GM12878 (cell line): ENCODE results near the gene SNX3.

ENCODE experiments used
- GABPA ChIP-seq: IDR thresholded peaks from 2 replicates; pipeline ENCODE4 v1.6.1; 2014; ENCODE audit warnings: antibody characterized with exemption, low read depth, mild to moderate bottlenecking, inconsistent platforms
- TF ChIP-seq, protein P1 (sequence below): IDR thresholded peaks from 2 replicates; pipeline ENCODE4 v1.6.1; 2012; ENCODE audit warnings: low read depth, low read length, improper control_type of control experiment
- TF ChIP-seq, protein P2 (sequence below): IDR thresholded peaks from 2 replicates; pipeline ENCODE4 v1.6.1; 2011; ENCODE audit warnings: low read depth, low read length, improper control_type of control experiment, borderline replicate concordance
- TF ChIP-seq, protein P3 (sequence below), 3 experiments: IDR thresholded peaks in 2 of 3; conservative IDR thresholded peaks in 1 of 3; 2 replicates each; pipeline ENCODE4 v1.5.1; 2011; ENCODE audit warnings: low read depth in 3 of 3, low read length in 3 of 3, mild to moderate bottlenecking in 3 of 3, control low read depth in 2 of 3, moderate library complexity in 2 of 3, inconsistent platforms in 1 of 3, mixed read lengths in 1 of 3; ENCODE audit not compliant: control insufficient read depth in 2 of 3, insufficient read depth in 1 of 3; ENCODE audit errors: extremely low read depth in 1 of 3

DNA sequence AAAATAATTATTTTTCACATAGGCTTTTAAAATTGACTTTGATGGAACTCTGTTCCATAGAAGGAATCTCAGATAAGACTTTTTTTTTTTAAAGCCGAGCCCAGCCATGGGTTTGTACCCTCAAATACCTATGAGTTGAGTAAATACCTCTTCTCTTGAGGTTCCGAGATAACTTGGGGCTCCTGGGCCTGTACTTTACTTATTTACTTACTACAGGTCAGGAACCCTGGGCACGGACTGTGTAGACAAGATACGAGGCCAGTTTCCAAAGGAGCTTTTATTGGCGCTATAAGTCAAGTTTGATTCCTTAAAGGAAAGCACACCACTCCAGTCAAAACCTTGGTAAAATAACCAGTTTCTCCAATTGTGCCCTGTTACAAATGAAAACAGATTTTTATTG is 41.5 kb upstream of the SNX3 start:
- TF ChIP-seq GABPA, result no peak
- TF ChIP-seq, protein P1, sequence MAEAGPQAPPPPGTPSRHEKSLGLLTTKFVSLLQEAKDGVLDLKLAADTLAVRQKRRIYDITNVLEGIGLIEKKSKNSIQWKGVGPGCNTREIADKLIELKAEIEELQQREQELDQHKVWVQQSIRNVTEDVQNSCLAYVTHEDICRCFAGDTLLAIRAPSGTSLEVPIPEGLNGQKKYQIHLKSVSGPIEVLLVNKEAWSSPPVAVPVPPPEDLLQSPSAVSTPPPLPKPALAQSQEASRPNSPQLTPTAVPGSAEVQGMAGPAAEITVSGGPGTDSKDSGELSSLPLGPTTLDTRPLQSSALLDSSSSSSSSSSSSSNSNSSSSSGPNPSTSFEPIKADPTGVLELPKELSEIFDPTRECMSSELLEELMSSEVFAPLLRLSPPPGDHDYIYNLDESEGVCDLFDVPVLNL, result no peak
- TF ChIP-seq, protein P2, sequence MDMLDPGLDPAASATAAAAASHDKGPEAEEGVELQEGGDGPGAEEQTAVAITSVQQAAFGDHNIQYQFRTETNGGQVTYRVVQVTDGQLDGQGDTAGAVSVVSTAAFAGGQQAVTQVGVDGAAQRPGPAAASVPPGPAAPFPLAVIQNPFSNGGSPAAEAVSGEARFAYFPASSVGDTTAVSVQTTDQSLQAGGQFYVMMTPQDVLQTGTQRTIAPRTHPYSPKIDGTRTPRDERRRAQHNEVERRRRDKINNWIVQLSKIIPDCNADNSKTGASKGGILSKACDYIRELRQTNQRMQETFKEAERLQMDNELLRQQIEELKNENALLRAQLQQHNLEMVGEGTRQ, result no peak
- TF ChIP-seq, protein P3, sequence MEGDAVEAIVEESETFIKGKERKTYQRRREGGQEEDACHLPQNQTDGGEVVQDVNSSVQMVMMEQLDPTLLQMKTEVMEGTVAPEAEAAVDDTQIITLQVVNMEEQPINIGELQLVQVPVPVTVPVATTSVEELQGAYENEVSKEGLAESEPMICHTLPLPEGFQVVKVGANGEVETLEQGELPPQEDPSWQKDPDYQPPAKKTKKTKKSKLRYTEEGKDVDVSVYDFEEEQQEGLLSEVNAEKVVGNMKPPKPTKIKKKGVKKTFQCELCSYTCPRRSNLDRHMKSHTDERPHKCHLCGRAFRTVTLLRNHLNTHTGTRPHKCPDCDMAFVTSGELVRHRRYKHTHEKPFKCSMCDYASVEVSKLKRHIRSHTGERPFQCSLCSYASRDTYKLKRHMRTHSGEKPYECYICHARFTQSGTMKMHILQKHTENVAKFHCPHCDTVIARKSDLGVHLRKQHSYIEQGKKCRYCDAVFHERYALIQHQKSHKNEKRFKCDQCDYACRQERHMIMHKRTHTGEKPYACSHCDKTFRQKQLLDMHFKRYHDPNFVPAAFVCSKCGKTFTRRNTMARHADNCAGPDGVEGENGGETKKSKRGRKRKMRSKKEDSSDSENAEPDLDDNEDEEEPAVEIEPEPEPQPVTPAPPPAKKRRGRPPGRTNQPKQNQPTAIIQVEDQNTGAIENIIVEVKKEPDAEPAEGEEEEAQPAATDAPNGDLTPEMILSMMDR (IDR thresholded peaks at IDR 0.05 in 2 of 3, conservative IDR thresholded peaks at IDR 0.05 in 1 of 3; ENCODE audit: control insufficient read depth in 2 of 3, extremely low read depth in 1 of 3, insufficient read depth in 1 of 3, low read depth in 3 of 3, low read length in 3 of 3), result no peak
